ENCODE results near the gene FGF14.

The FGF14 gene

GRCh38 chr13:102169471-102170015, 232.3 kb downstream of the FGF14 start:
- Histone ChIP-seq H3K9me2 (replicated peaks; ENCODE audit: control insufficient read depth, low read length) (no peaks in the 10 kb centered on the region), H3K36me3 (ENCODE audit: control insufficient read depth, low read length) (no peaks in the 10 kb centered on the region), H3K4me3 (ENCODE audit: low read length) (no peak overlapping the region), H3K79me2 (ENCODE audit: control insufficient read depth, low read length) (no peaks in the 10 kb centered on the region), H3K4me2 (ENCODE audit: low read length) (no peak overlapping the region), H3K27ac (ENCODE audit: low read depth, low read length) (no peak overlapping the region), H4K20me1 (ENCODE audit: control insufficient read depth, insufficient read depth, low read depth, low read length) (no peaks in the 10 kb centered on the region), H3K9me3 (ENCODE audit: control insufficient read depth, insufficient read depth, low read length) (no peaks in the 10 kb centered on the region), H3K27me3 (ENCODE audit: control insufficient read depth, low read length) (no peaks in the 10 kb centered on the region), H3K4me1 (ENCODE audit: control insufficient read depth, low read length) (no peaks in the 10 kb centered on the region), H3F3A (ENCODE audit: control insufficient read depth, insufficient read depth) (no peaks in the 10 kb centered on the region)
- TF ChIP-seq EZH2phosphoT487 (IDR thresholded peaks at IDR 0.05; ENCODE audit: borderline replicate concordance, low read length) = no peak
- TF ChIP-seq, protein P1, sequence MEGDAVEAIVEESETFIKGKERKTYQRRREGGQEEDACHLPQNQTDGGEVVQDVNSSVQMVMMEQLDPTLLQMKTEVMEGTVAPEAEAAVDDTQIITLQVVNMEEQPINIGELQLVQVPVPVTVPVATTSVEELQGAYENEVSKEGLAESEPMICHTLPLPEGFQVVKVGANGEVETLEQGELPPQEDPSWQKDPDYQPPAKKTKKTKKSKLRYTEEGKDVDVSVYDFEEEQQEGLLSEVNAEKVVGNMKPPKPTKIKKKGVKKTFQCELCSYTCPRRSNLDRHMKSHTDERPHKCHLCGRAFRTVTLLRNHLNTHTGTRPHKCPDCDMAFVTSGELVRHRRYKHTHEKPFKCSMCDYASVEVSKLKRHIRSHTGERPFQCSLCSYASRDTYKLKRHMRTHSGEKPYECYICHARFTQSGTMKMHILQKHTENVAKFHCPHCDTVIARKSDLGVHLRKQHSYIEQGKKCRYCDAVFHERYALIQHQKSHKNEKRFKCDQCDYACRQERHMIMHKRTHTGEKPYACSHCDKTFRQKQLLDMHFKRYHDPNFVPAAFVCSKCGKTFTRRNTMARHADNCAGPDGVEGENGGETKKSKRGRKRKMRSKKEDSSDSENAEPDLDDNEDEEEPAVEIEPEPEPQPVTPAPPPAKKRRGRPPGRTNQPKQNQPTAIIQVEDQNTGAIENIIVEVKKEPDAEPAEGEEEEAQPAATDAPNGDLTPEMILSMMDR (IDR thresholded peaks at IDR 0.05; ENCODE audit: low read depth, low read length, poor library complexity, severe bottlenecking) = no peak

- H3F3A ChIP-seq (ENCODE audit: control insufficient read depth, insufficient read depth) = no peaks in the 10 kb centered on the region
These were observed 249.1 kb downstream of the FGF14 start for GRCh38 chr13:102152790-102153189.

DNA sequence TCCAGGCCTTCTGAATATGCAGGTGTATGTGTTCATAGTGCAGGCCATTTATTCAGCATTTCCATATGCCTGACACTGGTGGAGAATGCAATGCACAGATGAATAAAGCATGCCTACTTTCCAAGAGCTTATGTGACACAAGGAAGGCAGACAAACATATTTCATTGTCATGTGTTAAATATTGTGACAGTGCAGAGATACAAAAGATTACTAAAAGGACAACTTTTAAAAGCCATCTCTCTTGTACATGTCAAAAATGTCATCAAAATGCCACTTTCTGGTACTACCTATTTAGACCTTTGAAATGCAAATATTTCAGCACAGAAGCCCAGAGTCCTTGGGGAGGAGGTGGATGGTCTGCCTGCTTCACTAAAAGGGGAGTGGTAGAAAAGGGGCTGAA, 254.5 kb downstream of the FGF14 start:
- no peak for TF ChIP-seq EZH2phosphoT487 (IDR thresholded peaks at IDR 0.05; ENCODE audit: borderline replicate concordance, low read length)
- TF ChIP-seq, protein P1 (IDR thresholded peaks at IDR 0.05; ENCODE audit: low read depth, low read length, poor library complexity, severe bottlenecking) = no peak
- H3K4me2 ChIP-seq (ENCODE audit: low read length) = no peak overlapping the region

More at GRCh38 chr13:102152790-102153189, 249.1 kb downstream of the FGF14 start:
- Histone ChIP-seq H3K9me2 (replicated peaks; ENCODE audit: control insufficient read depth, low read length) (no peaks in the 10 kb centered on the region), H3K9me3 (ENCODE audit: control insufficient read depth, insufficient read depth, low read length) (no peaks in the 10 kb centered on the region), H4K20me1 (ENCODE audit: control insufficient read depth, insufficient read depth, low read depth, low read length) (no peaks in the 10 kb centered on the region), H3K4me3 (ENCODE audit: low read length) (no peak overlapping the region), H3K27me3 (ENCODE audit: control insufficient read depth, low read length) (no peaks in the 10 kb centered on the region), H3K36me3 (ENCODE audit: control insufficient read depth, low read length) (no peaks in the 10 kb centered on the region), H3K4me2 (ENCODE audit: low read length) (no peak overlapping the region), H3K27ac (ENCODE audit: low read depth, low read length) (no peak overlapping the region), H3K79me2 (ENCODE audit: control insufficient read depth, low read length) (no peaks in the 10 kb centered on the region), H3K4me1 (ENCODE audit: control insufficient read depth, low read length) (no peaks in the 10 kb centered on the region)
- no peak for TF ChIP-seq EZH2phosphoT487 (IDR thresholded peaks at IDR 0.05; ENCODE audit: borderline replicate concordance, low read length)

DNA sequence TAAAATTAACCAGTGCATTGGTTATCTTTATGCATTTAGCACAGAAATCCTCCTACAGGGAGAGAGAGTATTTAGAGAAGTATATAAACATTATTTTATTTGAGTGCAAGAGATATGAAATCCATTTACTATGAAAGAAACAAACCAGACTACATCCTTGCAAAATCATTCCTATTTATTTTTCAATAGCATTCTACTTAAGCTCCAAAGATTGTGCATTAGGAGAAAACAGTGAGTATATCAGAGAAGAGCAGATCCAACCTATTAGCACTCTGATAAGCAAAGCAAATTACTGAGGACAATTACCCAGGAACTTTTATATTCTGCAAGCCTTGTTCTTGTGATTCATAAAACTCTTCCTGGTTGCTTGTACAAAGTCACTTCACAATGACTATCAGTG, 256.1 kb downstream of the FGF14 start:
- no peaks in the 10 kb centered on the region for H3K4me1 ChIP-seq (ENCODE audit: control insufficient read depth, low read length)
- no peaks in the 10 kb centered on the region for H3K36me3 ChIP-seq (ENCODE audit: control insufficient read depth, low read length)
- H3K27me3 ChIP-seq (ENCODE audit: control insufficient read depth, low read length) = no peaks in the 10 kb centered on the region
- no peaks in the 10 kb centered on the region for H3K9me3 ChIP-seq (ENCODE audit: control insufficient read depth, insufficient read depth, low read length)
- H3K4me2 ChIP-seq (ENCODE audit: low read length) = no peak overlapping the region
- no peaks in the 10 kb centered on the region for H3K9me2 ChIP-seq (replicated peaks; ENCODE audit: control insufficient read depth, low read length)
- H4K20me1 ChIP-seq (ENCODE audit: control insufficient read depth, insufficient read depth, low read depth, low read length) = no peaks in the 10 kb centered on the region
- no peak overlapping the region for H3K4me3 ChIP-seq (ENCODE audit: low read length)
- H3K79me2 ChIP-seq (ENCODE audit: control insufficient read depth, low read length) = no peaks in the 10 kb centered on the region
- H3K27ac ChIP-seq (ENCODE audit: low read depth, low read length) = no peak overlapping the region
- no peaks in the 10 kb centered on the region for H3F3A ChIP-seq (ENCODE audit: control insufficient read depth, insufficient read depth)
- TF ChIP-seq EZH2phosphoT487 (IDR thresholded peaks at IDR 0.05; ENCODE audit: borderline replicate concordance, low read length) = no peak
- TF ChIP-seq, protein P1 (IDR thresholded peaks at IDR 0.05; ENCODE audit: low read depth, low read length, poor library complexity, severe bottlenecking) = no peak

More for the DNA sequence above, 254.5 kb downstream of the FGF14 start:
- Histone ChIP-seq H3K9me2 (replicated peaks; ENCODE audit: control insufficient read depth, low read length) (no peaks in the 10 kb centered on the region), H3F3A (ENCODE audit: control insufficient read depth, insufficient read depth) (no peaks in the 10 kb centered on the region), H4K20me1 (ENCODE audit: control insufficient read depth, insufficient read depth, low read depth, low read length) (no peaks in the 10 kb centered on the region), H3K27me3 (ENCODE audit: control insufficient read depth, low read length) (no peaks in the 10 kb centered on the region), H3K4me3 (ENCODE audit: low read length) (no peak overlapping the region), H3K9me3 (ENCODE audit: control insufficient read depth, insufficient read depth, low read length) (no peaks in the 10 kb centered on the region), H3K36me3 (ENCODE audit: control insufficient read depth, low read length) (no peaks in the 10 kb centered on the region), H3K4me1 (ENCODE audit: control insufficient read depth, low read length) (no peaks in the 10 kb centered on the region), H3K27ac (ENCODE audit: low read depth, low read length) (no peak overlapping the region), H3K79me2 (ENCODE audit: control insufficient read depth, low read length) (no peaks in the 10 kb centered on the region)

Measured in DOHH2 (cell line).